GM12872 (cell line): ENCODE data around the gene CCDC174.

ENCODE experiments used
- TF ChIP-seq, protein P1 (sequence below): IDR thresholded peaks from 3 replicates; pipeline ENCODE4 v1.5.1; 2011; ENCODE audit warnings: low read depth, mild to moderate bottlenecking, low read length, moderate library complexity; ENCODE audit not compliant: insufficient read depth

The CCDC174 gene

DNA sequence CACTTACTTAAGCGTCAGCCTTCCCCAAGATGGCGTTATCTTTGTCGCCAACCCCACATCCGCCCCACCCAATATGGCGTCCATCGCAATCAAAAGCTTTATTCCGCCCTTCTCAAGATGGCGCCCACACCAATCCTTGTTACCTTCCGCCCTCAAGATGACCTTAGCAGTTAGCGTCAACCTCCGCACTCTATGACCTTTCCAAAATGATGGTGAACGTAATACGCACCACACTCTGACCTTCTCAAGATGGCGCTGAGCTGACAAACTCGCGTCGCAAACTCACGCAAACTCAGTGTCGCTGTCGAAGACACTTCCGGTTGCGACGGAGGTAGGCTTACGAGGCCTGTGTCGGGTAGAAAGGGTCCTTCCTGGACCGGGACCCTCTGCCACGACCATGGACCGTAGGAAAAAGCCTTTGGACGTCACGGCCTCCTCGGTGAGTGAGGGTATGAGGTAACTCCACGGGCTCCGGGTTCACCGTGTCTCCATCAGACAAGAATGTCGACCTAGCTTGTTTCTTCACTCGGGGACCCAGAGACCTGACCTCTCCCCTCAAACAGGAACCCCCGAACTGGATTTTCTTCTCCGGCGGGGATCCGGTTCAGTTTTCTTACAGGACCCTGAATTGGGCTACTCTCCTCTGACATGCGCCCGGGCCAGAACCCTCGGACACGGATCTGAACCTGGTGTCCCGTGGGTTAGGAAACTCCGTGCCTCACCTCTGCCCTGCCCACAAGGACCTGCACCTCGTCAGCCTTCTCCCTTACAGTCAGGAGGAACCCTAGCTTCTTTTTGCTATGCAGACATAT is at the start of gene CCDC174:
TSS of gene CCDC174 (plus strand) at position 323 of the 812 bp plus-strand sequence. CDS start at position 398, 75 bp downstream.
- TF ChIP-seq, protein P1, sequence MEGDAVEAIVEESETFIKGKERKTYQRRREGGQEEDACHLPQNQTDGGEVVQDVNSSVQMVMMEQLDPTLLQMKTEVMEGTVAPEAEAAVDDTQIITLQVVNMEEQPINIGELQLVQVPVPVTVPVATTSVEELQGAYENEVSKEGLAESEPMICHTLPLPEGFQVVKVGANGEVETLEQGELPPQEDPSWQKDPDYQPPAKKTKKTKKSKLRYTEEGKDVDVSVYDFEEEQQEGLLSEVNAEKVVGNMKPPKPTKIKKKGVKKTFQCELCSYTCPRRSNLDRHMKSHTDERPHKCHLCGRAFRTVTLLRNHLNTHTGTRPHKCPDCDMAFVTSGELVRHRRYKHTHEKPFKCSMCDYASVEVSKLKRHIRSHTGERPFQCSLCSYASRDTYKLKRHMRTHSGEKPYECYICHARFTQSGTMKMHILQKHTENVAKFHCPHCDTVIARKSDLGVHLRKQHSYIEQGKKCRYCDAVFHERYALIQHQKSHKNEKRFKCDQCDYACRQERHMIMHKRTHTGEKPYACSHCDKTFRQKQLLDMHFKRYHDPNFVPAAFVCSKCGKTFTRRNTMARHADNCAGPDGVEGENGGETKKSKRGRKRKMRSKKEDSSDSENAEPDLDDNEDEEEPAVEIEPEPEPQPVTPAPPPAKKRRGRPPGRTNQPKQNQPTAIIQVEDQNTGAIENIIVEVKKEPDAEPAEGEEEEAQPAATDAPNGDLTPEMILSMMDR = no peak

- TF ChIP-seq, protein P1 = no peak
These were observed 49.4 kb upstream of the CCDC174 start for GRCh38 chr3:14602006-14602803.

- TF ChIP-seq, protein P1 = no peak
These were observed 48.5 kb upstream of the CCDC174 start for GRCh38 chr3:14602804-14603644.

- TF ChIP-seq, protein P1 = no peak
These were observed 46.5 kb upstream of the CCDC174 start for GRCh38 chr3:14605067-14605466.

DNA sequence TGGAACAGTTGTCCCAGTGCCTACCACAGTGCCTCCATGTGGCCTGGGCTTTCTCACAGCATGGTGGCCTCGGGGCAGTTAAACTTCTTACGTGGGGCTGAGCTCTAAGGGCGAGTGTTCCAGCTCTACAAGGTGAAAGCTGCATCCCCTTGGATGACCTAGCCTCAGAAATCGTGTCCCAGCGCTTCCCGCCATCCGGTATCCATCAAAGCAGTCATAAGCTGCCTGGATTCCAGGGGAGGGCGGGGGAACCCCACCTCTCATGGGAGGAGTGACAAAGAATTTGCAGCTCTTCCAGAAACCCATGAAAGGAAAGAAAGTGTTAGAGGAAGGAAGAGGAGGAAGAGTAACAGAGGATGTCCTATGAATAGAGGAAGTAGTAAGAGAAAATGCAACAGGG is 45.8 kb upstream of the CCDC174 start:
- TF ChIP-seq, protein P1 = no peak

DNA sequence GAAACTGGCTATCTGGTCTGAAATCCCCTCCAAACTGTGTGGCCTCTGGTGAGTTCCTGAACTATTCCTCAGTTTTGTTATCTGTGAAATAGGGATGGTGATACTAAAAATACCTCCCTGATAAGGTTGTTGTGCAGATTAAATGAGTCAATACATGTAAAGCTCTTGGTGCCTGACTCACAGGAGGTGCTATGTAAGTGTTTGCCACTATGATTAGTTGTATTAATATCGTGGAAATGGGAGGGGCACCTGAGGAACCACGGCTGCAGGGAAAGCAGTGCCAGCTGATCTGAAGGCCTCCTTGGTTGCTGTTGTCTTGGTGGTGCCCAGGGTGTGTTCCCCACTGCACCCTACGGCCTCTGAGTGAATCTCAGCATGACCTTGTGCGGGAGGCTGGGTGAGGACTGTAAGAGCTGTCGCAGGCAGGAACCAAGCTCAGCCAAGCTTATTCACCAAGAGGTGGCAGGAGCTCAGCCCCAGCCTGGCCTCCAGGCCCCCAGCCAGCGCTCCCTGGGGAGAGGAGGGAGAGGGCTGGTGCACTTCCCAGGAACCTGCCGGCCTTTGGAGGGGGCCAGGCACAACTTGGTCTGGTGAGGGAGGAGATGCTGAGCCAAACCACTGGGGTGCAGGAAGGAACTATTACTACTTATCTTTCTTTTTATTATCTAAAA is 44.8 kb upstream of the CCDC174 start:
- TF ChIP-seq, protein P1 = no peak
